ENCODE data around the gene CD72. TPM values are rescaled to one million over a fixed set of nuclear protein-coding genes. Genes with fewer than 3 reads are reported as not detected.

CD72 gene
- total RNA-seq, 4 donors from 2014 or later: 1.1 to 37.6 (median 3.9) TPM

- no peak for TF ChIP-seq CTCF (IDR thresholded peaks at IDR 0.05; ENCODE audit: low read depth)
Measured at GRCh38 chr9:35628389-35628991, 10.3 kb upstream of the CD72 start.

- no peak for TF ChIP-seq CTCF (IDR thresholded peaks at IDR 0.05; ENCODE audit: low read depth)
Measured at GRCh38 chr9:35627575-35627974, 9.4 kb upstream of the CD72 start.

- no peak for TF ChIP-seq CTCF (IDR thresholded peaks at IDR 0.05; ENCODE audit: low read depth)
Measured at GRCh38 chr9:35619800-35620158, 1.6 kb upstream of the CD72 start.

- TF ChIP-seq CTCF (IDR thresholded peaks at IDR 0.05; ENCODE audit: low read depth): no peak
Measured at GRCh38 chr9:35618854-35619799, 914 bp upstream of the CD72 start.

GRCh38 chr9:35617548-35617947, 665 bp downstream of the CD72 start:
- no peak for TF ChIP-seq CTCF (IDR thresholded peaks at IDR 0.05; ENCODE audit: low read depth)

GRCh38 chr9:35616681-35617459, 1.3 kb downstream of the CD72 start:
- TF ChIP-seq CTCF (IDR thresholded peaks at IDR 0.05; ENCODE audit: low read depth): no peak
